ENCODE results near the gene ARHGAP32.

GRCh38 chr11:129222158-129222557, 30.0 kb upstream of the ARHGAP32 start:
- TF ChIP-seq, protein P1, sequence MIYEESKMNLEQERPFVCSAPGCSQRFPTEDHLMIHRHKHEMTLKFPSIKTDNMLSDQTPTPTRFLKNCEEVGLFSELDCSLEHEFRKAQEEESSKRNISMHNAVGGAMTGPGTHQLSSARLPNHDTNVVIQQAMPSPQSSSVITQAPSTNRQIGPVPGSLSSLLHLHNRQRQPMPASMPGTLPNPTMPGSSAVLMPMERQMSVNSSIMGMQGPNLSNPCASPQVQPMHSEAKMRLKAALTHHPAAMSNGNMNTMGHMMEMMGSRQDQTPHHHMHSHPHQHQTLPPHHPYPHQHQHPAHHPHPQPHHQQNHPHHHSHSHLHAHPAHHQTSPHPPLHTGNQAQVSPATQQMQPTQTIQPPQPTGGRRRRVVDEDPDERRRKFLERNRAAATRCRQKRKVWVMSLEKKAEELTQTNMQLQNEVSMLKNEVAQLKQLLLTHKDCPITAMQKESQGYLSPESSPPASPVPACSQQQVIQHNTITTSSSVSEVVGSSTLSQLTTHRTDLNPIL (CRISPR knock-in tag; IDR thresholded peaks at IDR 0.05; ENCODE audit: low read depth) = no peak
- no peak for TF ChIP-seq TCF4 (CRISPR knock-in tag; IDR thresholded peaks at IDR 0.05; ENCODE audit: borderline replicate concordance)
- no peak for TF ChIP-seq BACH2 (CRISPR knock-in tag; IDR thresholded peaks at IDR 0.05; ENCODE audit: borderline replicate concordance)
